Stomach (tissue), 4 donors: ENCODE measurements around the gene HDAC9.

ENCODE experiments used
- EP300 ChIP-seq: sonication (generic); formaldehyde crosslinking; IDR thresholded peaks from one replicate; pipeline ENCODE4 v1.6.1; 2017; ENCODE audit warnings: antibody characterized with exemption
- POLR2A ChIP-seq, 4 donors: fragments of 450-650 bp; IDR thresholded peaks; one replicate each; pipeline ENCODE4 v1.6.1; 2016; ENCODE audit warnings: antibody characterized with exemption in 4 of 4, control low read depth in 2 of 4, mild to moderate bottlenecking in 1 of 4, moderate library complexity in 1 of 4
- POLR2AphosphoS5 ChIP-seq, 3 donors: sonication (generic); formaldehyde crosslinking; IDR thresholded peaks; one replicate each; pipeline ENCODE4 v1.6.1; 2016; ENCODE audit warnings: antibody characterized with exemption in 3 of 3
- TF ChIP-seq, protein P1 (sequence below), 7 experiments: fragments of 450-650 bp in 4 of 7; fragments of 200-600 bp in 3 of 7; sonication (generic) in 3 of 7; IDR thresholded peaks; one replicate each; pipeline ENCODE4 v1.5.1; 2016 to 2019; ENCODE audit warnings: antibody characterized with exemption in 7 of 7, control low read depth in 2 of 7, mild to moderate bottlenecking in 1 of 7

DNA sequence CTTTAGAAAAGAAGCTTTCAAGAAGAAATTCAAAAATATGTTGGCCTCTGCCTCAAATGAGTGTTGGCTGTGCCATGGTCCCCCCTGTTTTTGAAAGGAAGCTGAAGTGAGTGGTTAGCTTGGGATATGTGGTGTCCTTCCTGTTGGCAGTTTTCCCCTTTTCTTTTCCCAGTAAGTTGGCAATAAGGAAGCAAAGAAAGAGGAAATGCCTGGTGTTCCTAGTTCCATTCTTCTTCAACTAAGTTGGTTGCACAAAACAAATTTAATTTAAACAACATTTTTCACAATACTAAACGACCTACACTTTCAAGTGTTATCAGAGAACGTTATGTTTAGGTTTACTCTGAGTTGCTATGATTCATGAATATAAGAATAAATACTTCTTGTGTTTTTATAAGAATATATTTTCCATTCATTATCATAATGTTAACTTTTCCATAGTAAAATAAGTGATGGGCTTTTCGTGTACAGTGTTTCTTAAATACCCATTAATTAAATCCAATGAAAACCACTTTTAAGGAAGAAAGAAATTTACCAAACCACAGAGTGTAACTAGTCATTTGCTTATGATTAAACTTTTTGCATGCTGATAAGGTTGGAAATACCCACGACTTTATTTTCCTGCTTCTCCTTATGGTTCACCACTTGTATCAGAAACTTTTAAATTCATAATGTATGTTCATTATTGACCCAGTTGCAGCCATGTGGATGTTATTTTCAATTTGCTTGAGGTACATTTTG, 7.7 kb downstream of the HDAC9 start:
- TF ChIP-seq EP300 (no peak), POLR2AphosphoS5 (IDR thresholded peaks at IDR 0.05) (no peak), POLR2A (IDR thresholded peaks at IDR 0.05) (no peak)
- TF ChIP-seq, protein P1, sequence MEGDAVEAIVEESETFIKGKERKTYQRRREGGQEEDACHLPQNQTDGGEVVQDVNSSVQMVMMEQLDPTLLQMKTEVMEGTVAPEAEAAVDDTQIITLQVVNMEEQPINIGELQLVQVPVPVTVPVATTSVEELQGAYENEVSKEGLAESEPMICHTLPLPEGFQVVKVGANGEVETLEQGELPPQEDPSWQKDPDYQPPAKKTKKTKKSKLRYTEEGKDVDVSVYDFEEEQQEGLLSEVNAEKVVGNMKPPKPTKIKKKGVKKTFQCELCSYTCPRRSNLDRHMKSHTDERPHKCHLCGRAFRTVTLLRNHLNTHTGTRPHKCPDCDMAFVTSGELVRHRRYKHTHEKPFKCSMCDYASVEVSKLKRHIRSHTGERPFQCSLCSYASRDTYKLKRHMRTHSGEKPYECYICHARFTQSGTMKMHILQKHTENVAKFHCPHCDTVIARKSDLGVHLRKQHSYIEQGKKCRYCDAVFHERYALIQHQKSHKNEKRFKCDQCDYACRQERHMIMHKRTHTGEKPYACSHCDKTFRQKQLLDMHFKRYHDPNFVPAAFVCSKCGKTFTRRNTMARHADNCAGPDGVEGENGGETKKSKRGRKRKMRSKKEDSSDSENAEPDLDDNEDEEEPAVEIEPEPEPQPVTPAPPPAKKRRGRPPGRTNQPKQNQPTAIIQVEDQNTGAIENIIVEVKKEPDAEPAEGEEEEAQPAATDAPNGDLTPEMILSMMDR (IDR thresholded peaks at IDR 0.05): no peak
